ENCODE data around the gene RBM28.

RBM28 gene

GRCh38 chr7:128351296-128352152, 7.8 kb upstream of the RBM28 start:
- TF ChIP-seq, protein P1, sequence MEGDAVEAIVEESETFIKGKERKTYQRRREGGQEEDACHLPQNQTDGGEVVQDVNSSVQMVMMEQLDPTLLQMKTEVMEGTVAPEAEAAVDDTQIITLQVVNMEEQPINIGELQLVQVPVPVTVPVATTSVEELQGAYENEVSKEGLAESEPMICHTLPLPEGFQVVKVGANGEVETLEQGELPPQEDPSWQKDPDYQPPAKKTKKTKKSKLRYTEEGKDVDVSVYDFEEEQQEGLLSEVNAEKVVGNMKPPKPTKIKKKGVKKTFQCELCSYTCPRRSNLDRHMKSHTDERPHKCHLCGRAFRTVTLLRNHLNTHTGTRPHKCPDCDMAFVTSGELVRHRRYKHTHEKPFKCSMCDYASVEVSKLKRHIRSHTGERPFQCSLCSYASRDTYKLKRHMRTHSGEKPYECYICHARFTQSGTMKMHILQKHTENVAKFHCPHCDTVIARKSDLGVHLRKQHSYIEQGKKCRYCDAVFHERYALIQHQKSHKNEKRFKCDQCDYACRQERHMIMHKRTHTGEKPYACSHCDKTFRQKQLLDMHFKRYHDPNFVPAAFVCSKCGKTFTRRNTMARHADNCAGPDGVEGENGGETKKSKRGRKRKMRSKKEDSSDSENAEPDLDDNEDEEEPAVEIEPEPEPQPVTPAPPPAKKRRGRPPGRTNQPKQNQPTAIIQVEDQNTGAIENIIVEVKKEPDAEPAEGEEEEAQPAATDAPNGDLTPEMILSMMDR (IDR thresholded peaks at IDR 0.05) = no peak

GRCh38 chr7:128350708-128351295, 7.1 kb upstream of the RBM28 start:
- TF ChIP-seq, protein P1 (IDR thresholded peaks at IDR 0.05) = no peak

GRCh38 chr7:128349466-128349825, 5.7 kb upstream of the RBM28 start:
- TF ChIP-seq, protein P1 (IDR thresholded peaks at IDR 0.05) = no peak

- TF ChIP-seq, protein P1 (IDR thresholded peaks at IDR 0.05) = peak; percentile 64
Observed at GRCh38 chr7:128347647-128348097, 4.0 kb upstream of the RBM28 start.

DNA sequence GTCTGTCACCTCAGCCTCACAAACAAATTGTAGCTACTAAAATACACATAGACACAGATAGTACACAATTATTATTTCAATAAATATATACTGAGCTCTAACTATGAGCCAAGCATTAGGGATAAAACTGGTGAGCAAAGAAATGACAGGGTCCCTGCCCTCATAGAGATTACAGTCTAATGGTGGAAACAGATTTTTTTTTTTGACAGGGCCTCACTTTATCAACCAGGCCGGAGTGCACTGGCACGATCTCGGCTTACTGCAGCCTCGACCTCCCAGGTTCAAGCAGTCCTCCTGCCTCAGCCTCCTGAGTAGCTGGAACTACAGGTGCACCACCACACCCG, 695 bp upstream of the RBM28 start:
- TF ChIP-seq, protein P1 (IDR thresholded peaks at IDR 0.05) = no peak

- TF ChIP-seq, protein P1 (IDR thresholded peaks at IDR 0.05) = no peak
Observed at GRCh38 chr7:128341733-128342132, 2.0 kb downstream of the RBM28 start.

GRCh38 chr7:128335730-128336129, 8.0 kb downstream of the RBM28 start:
- TF ChIP-seq, protein P1 (IDR thresholded peaks at IDR 0.05) = no peak

Measured in LNCAP (cell line).